Measurements from ENCODE around the gene UGDH. TPM values are rescaled to one million over a fixed set of nuclear protein-coding genes. Genes with fewer than 3 reads are reported as not detected.

The UGDH gene
- total and polyA plus RNA-seq, 8 donors: 14.6 to 161 (median 33.2) TPM

DNA sequence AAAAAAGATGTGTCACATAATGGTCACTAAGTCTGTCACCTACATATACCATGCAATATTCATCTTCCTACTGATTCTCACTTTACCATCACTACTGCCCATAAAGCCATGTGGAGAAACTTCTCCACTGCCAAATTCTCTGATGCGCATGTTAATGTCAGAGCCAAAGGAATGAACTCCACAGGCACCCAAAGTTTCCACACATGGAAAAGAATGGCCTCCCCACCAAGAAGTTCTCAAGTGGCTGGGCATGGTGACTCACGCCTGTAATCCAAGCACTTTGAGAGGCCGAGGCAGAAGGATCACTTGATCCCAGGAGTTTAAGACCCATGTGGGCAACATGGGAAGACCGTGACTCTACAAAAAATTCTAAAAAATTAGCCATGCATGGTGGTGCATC is 43.8 kb upstream of the UGDH start:
- DNase-seq: no peak
- TF ChIP-seq, protein P1, sequence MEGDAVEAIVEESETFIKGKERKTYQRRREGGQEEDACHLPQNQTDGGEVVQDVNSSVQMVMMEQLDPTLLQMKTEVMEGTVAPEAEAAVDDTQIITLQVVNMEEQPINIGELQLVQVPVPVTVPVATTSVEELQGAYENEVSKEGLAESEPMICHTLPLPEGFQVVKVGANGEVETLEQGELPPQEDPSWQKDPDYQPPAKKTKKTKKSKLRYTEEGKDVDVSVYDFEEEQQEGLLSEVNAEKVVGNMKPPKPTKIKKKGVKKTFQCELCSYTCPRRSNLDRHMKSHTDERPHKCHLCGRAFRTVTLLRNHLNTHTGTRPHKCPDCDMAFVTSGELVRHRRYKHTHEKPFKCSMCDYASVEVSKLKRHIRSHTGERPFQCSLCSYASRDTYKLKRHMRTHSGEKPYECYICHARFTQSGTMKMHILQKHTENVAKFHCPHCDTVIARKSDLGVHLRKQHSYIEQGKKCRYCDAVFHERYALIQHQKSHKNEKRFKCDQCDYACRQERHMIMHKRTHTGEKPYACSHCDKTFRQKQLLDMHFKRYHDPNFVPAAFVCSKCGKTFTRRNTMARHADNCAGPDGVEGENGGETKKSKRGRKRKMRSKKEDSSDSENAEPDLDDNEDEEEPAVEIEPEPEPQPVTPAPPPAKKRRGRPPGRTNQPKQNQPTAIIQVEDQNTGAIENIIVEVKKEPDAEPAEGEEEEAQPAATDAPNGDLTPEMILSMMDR (IDR thresholded peaks at IDR 0.05): no peak
- TF ChIP-seq POLR2AphosphoS5 (IDR thresholded peaks at IDR 0.05) (no peak), POLR2A (IDR thresholded peaks at IDR 0.05) (no peak), EP300 (IDR thresholded peaks at IDR 0.05) (no peak)
- Histone ChIP-seq H3K27me3 (no peaks in the 10 kb centered on the region), H3K4me3 (no peak overlapping the region), H3K9me3 (no peaks in the 10 kb centered on the region), H3K4me1 (peaks cover 0 to 29% (median 15%) of the 10 kb centered on the region in 4 donors), H3K27ac (no peak overlapping the region), H3K36me3 (peaks cover 0 to 28% (median 22%) of the 10 kb centered on the region in 4 donors)
- WGBS, 5 donors: 89 to 99% (median 97%) methylated on average over 4 of the region's 4 CpGs
- intact Hi-C loops (cut with DNase I; ENCODE audit: low total_unique reads): no loop called here

DNA sequence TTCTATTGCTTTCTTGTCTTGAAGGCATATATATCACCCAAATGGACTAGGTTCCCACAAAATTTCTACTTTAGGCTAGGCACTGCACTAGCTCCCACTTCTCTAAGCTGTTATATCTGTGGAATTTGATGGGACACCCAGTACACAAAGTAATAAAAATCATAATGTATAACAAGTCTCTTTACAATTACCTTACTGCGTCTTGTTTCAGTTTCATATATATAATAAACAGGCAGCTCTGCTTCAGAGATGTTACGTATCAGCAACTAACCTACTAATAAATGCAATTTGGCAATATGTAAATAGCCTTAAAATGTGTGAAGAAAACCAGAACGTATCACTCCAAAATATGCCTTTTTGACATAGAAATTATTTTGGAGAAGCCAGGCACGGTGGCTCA is 42.0 kb upstream of the UGDH start:
- TF ChIP-seq, protein P1 (IDR thresholded peaks at IDR 0.05): no peak
- TF ChIP-seq POLR2A (IDR thresholded peaks at IDR 0.05) (no peak), POLR2AphosphoS5 (IDR thresholded peaks at IDR 0.05) (no peak), EP300 (IDR thresholded peaks at IDR 0.05) (no peak)
- DNase-seq: no peak
- H3K4me3 ChIP-seq: peak overlapping the region in 2 of 4 donors; percentile 4 to 23
- 37 to 61% (median 53%) methylated on average over 4 of the region's 4 CpGs for WGBS, 5 donors
- no peaks in the 10 kb centered on the region for H3K27me3 ChIP-seq
- no peaks in the 10 kb centered on the region for H3K9me3 ChIP-seq
- peaks cover 0 to 45% (median 40%) of the 10 kb centered on the region in 4 donors for H3K36me3 ChIP-seq
- H3K4me1 ChIP-seq: peaks cover 0 to 29% (median 15%) of the 10 kb centered on the region in 4 donors
- peak overlapping the region; percentile 54 to 84 (median 75) for H3K27ac ChIP-seq
- intact Hi-C loops (cut with DNase I; ENCODE audit: low total_unique reads): no loop called here

DNA sequence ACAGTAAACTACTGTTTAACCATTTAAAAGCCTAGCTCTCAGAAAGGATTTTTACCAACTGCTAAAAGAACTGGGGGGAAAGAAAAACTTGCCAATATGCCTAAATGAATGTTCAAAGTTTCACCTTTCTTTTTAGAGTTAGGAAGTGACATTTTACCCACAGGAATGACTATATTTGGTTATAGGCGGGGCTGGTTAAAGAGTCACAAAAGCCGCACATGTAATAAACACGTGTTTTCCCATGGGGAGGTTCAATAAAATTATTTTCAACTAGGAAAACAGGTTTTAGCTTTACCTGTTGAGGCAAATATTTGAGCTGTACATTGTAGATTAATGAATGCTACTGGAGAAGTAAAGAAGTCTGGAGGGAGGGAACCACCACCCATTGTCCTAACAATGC is 41.6 kb upstream of the UGDH start:
- peak in 1 of 2 donors; percentile 85 for DNase-seq
- TF ChIP-seq, protein P1 (IDR thresholded peaks at IDR 0.05): no peak
- peak in 1 of 3 donors; percentile 23 for TF ChIP-seq POLR2AphosphoS5 (IDR thresholded peaks at IDR 0.05)
- WGBS, 5 donors: 21 to 58% (median 35%) methylated on average over 3 of the region's 3 CpGs
- peak overlapping the region in 2 of 4 donors; percentile 4 to 23 for H3K4me3 ChIP-seq
- peak overlapping the region in 4 of 5 donors; percentile 54 to 77 (median 70) for H3K27ac ChIP-seq
- H3K4me1 ChIP-seq: peaks cover 0 to 29% (median 15%) of the 10 kb centered on the region in 4 donors
- H3K36me3 ChIP-seq: peaks cover 0 to 45% (median 42%) of the 10 kb centered on the region in 4 donors
- no peaks in the 10 kb centered on the region for H3K9me3 ChIP-seq
- intact Hi-C loops (cut with DNase I; ENCODE audit: low total_unique reads): no loop called here
- H3K27me3 ChIP-seq: no peaks in the 10 kb centered on the region

DNA sequence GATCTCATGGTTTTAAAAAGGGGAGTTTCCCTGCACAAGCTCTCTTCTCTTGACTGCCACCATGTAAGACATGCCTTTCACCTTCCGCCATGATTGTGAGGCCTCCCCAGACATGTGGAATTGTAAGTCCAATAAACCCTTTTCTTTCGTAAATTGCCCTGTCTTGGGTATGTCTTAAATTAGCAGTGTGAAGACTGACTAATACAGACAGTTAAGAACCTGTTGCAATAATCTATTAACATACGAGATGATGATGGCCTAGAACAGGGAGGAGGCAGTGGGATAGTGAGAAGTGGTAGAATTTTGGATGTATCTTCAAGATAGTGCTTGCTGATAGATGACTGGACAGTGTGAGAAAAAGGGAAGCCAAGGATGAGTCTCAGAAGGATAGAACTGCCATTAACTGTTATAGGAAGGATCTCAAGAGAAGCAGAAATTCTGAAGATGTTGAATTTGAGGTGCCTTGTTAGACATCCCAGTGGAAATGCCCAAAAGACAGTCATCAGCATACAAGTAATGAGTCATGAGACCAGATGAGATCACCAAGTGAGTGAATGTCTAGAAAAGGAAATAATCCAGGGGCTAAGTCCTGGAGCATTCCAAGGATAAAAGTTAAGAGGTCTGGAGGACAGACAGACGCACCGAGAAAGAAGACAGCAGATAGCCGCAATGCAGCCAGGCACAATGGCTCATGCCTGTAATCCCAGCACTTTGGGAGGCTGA is 38.8 kb upstream of the UGDH start:
- Histone ChIP-seq H3K4me1 (peaks cover 0 to 32% (median 17%) of the 10 kb centered on the region in 4 donors), H3K4me3 (no peak overlapping the region), H3K36me3 (peaks cover 0 to 44% (median 33%) of the 10 kb centered on the region in 4 donors), H3K27me3 (no peaks in the 10 kb centered on the region), H3K9me3 (no peaks in the 10 kb centered on the region), H3K27ac (no peak overlapping the region)
- TF ChIP-seq, protein P1 (IDR thresholded peaks at IDR 0.05): no peak
- TF ChIP-seq POLR2AphosphoS5 (IDR thresholded peaks at IDR 0.05) (no peak), EP300 (IDR thresholded peaks at IDR 0.05) (no peak), POLR2A (IDR thresholded peaks at IDR 0.05) (no peak)
- intact Hi-C loops (cut with DNase I; ENCODE audit: low total_unique reads): no loop called here
- 89 to 97% (median 94%) methylated on average over 6 of the region's 6 CpGs for WGBS, 5 donors
- no peak for DNase-seq
